ENCODE results near the gene RPS5. TPM values are rescaled to one million over a fixed set of nuclear protein-coding genes. Genes with fewer than 3 reads are reported as not detected.

The RPS5 gene
- total and polyA plus RNA-seq, 7 donors, result 513 to 2,384 (median 839) TPM

- Histone ChIP-seq H3K4me3 (no peak overlapping the region), H3K36me3 (ENCODE audit: insufficient read depth in 1 of 2, low read depth in 1 of 2) (peaks cover 9 to 66% of the 10 kb centered on the region in 2 donors), H3K27me3 (ENCODE audit: insufficient read depth in 3 of 3, low read length in 2 of 3) (peaks cover 0 to 13% (median 8%) of the 10 kb centered on the region in 3 donors), H3K9me3 (no peaks in the 10 kb centered on the region), H3K27ac (no peak overlapping the region), H3K4me1 (peaks cover 14% of the 10 kb centered on the region)
- intact Hi-C loops (cut with DNase I), result no loop called here
- ATAC-seq (no peak), DNase-seq (no peak)
- 88 to 90% (median 88%) methylated on average over 24 to 26 of the region's 26 CpGs for WGBS, 3 donors
- TF ChIP-seq CTCF (IDR thresholded peaks at IDR 0.05), result no peak
These were observed 6.1 kb downstream of the RPS5 start for GRCh38 chr19:58392945-58393724.

- 78 to 84% (median 84%) methylated on average over 4 of the region's 4 CpGs for WGBS, 3 donors
- Histone ChIP-seq H3K9me3 (no peaks in the 10 kb centered on the region), H3K27me3 (ENCODE audit: insufficient read depth in 3 of 3, low read length in 2 of 3) (peaks cover 0 to 13% (median 8%) of the 10 kb centered on the region in 3 donors), H3K4me1 (peaks cover 8% of the 10 kb centered on the region), H3K27ac (no peak overlapping the region), H3K36me3 (ENCODE audit: insufficient read depth in 1 of 2, low read depth in 1 of 2) (peaks cover 7 to 61% of the 10 kb centered on the region in 2 donors), H3K4me3 (no peak overlapping the region)
- TF ChIP-seq CTCF (IDR thresholded peaks at IDR 0.05), result no peak
- DNase-seq (no peak), ATAC-seq (no peak)
- intact Hi-C loops (cut with DNase I), result no loop called here
These were observed 6.6 kb downstream of the RPS5 start for GRCh38 chr19:58393725-58394033.

- WGBS, 3 donors, result 64 to 67% (median 64%) methylated on average over 3 of the region's 3 CpGs
- no peak overlapping the region for H3K4me3 ChIP-seq
- no peak for TF ChIP-seq CTCF (IDR thresholded peaks at IDR 0.05)
- H3K36me3 ChIP-seq (ENCODE audit: insufficient read depth in 1 of 2, low read depth in 1 of 2), result peaks cover 7 to 49% of the 10 kb centered on the region in 2 donors
- H3K4me1 ChIP-seq, result no peaks in the 10 kb centered on the region
- no peaks in the 10 kb centered on the region for H3K9me3 ChIP-seq
- no peak for DNase-seq
- intact Hi-C loops (cut with DNase I), result no loop called here
- peaks cover 0 to 13% (median 8%) of the 10 kb centered on the region in 3 donors for H3K27me3 ChIP-seq (ENCODE audit: insufficient read depth in 3 of 3, low read length in 2 of 3)
- ATAC-seq, result peak; percentile 2 to 32 (median 10)
- no peak overlapping the region for H3K27ac ChIP-seq
These were observed 7.8 kb downstream of the RPS5 start for GRCh38 chr19:58394821-58395219.

- ATAC-seq (peak; percentile 29 to 44 (median 32)), DNase-seq (no peak)
- TF ChIP-seq CTCF (IDR thresholded peaks at IDR 0.05), result no peak
- 31 to 33% (median 32%) methylated on average over 20 to 21 of the region's 21 CpGs for WGBS, 3 donors
- intact Hi-C loops (cut with DNase I), result no loop called here
- Histone ChIP-seq H3K4me3 (peak within 1 kb of the TSS; percentile 34), H3K9me3 (no peaks in the 10 kb centered on the region), H3K27me3 (ENCODE audit: insufficient read depth in 3 of 3, low read length in 2 of 3) (peaks cover 0 to 13% (median 8%) of the 10 kb centered on the region in 3 donors), H3K27ac (no peak within 1 kb of the TSS), H3K36me3 (ENCODE audit: insufficient read depth in 1 of 2, low read depth in 1 of 2) (peaks cover 7 to 45% of the 10 kb centered on the region in 2 donors), H3K4me1 (peaks cover 4% of the 10 kb centered on the region)
These were observed 8.3 kb downstream of the RPS5 start, which contains the start of gene RNF225 for GRCh38 chr19:58395220-58395978. Gene RNF225 (plus strand): TSS chr19:58395656. CDS start chr19:58396090, 434 bp downstream.

Data from psoas muscle (tissue), 8 donors.